HG03175 (cell line): ENCODE measurements around the gene MAPK9.

Experiments
- ATAC-seq: cut with Tn5 transposase; IDR thresholded peaks from one replicate; pipeline ENCODE4 v1.9.1; 2021; ENCODE audit warnings: mild to moderate bottlenecking, moderate library complexity; ENCODE audit not compliant: unreplicated experiment

The MAPK9 gene

DNA sequence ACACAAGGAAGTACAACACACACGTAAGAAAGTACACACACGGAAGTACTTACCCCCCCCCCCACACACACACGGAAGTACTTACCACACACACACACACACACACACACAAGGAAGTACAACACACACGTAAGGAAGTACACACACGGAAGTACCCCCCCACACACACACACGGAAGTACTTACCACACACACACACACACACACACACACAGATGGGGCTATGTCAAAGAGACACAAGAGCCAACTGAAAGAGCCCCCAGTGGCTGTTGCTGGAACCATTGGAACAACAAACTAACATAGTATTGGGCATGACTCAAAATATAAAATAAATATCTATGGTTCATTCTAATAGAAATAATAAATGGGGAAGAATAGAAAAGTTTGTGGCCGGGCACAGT lies 4.9 kb upstream of the MAPK9 start:
- ATAC-seq, result no peak

DNA sequence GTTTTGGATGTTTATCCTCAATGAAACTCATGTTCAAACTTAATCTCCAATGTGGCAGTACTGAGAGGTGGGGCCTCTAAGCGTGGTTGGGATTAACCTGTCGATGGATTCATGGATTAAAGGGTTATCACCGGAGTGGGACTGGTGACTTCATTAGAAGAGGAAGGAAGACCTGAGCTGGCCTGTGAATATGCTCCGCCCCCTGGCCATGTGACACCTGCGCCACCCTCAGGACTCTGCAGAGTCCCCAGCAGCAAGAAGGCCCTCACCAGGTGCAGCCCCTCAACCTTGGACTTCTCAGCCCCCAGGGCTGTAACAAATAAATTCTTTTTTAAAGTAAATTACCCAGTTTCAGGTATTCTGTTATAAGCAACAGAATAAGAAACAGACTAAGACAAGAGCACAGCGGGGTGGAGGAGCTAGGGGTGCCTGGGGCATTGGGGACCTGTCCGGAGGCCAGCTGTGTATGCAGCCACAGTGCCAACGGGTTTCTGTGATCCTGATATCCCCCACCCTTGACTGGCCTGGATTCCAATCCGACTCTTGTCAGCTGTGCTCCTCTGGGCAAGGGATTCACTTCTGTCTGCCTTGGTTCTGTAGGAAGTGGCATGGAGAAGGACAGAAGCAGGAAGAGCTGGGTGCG lies 3.2 kb upstream of the MAPK9 start:
- ATAC-seq, result no peak

DNA sequence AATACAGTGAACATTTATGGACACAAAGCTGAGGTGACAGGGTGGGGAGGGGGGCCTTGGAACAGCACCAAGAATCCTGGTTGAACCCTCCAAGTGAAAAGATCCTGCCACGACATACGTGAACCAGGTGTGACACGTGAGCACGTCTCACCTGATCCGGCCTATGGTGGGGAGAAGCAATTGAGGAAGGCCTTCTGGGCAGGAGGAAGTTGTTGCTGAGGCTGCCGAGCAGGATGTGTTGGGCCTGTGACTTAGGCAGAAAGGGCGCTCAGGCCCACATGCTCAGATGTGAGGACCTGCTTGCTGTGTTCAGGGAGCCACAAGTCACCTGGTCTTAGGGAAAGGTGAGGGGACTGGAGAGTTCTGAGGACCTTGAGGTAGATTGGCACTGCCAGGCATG lies 2.5 kb upstream of the MAPK9 start:
- ATAC-seq, result no peak

DNA sequence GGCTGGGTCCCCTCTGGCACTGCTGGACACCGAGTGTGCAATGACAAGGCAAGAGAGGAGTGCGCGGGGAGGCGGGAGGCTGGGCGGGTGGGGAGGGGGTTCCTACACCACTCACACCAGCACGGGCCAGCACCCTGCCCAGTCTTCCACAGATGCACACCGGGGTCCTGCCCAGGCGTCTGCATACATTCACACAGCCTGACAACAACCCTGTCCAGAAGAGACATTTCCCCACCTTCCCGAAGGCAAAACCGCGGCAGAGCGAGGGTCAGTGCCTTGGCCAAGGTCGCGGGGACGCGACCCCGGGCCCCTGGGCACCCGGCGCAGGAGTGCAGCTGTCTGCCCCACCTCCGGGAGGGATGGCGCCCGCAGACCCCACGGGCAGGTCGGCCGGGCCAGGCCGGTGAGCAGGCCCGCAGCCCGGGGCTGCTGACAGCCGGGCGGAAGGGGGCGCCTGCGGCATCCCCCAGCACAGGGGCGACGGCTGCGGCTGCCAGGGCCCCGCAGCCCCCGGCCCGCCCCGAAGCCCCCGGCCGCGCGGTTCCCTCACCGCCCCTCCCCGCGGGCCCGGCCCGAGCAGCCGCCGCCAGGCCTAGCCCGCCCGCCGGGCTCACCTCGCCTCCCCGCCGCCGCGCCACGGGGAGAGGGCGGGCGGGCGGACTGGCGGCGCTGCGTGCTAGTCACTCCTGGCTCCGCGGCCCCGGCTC lies 496 bp downstream of the MAPK9 start:
- ATAC-seq, result peak; percentile 31

DNA sequence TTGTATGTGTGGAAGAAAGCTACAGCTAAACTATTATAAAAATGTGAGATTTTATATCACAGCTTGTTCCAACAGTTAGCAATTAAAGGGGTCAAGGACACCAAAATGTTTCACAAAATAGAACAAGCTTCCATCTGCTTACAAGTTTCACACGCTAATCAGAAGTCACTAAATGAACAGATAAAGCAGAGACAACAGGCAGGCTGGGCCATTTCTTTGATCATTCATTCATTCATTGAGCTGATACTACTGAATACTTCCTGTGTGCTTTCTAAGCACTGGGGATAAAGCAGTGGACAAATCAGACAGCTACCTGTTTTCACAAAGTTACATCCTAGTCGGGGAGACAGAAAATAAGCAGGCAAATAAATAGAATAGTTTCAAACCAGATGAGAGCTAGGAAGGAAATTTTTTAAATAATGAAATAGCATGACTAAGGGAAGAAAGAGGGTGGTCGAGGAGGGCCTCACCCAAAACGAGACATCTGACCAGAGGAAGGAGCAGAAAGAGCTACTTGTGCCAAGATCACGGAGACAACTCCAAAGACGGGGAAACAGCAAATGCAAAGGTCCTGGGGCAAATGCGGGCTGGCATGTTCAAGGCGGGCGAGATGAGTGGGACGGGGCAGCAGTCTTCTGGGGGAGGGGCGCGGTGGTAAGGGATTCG lies 1.2 kb downstream of the MAPK9 start:
- ATAC-seq, result no peak

DNA sequence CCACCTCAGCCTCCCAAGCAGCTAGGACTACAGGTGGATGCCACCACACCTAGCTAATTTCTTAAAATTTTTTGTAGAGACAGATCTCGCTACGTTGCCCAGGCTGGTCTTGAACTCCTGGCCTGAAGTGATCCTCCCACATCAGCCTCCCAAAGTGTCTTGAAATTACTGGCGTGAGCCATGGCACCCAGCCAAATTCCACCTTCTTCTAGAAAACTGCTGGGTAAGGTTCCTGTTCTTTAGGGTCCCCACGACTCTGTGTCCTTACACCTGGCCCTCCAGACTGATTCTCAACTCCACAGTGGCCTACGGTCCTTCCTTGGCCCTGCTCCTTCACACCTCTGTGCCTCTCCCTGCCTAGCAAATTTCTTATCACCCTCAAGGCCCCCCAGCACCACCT lies 1.9 kb downstream of the MAPK9 start:
- ATAC-seq, result no peak

DNA sequence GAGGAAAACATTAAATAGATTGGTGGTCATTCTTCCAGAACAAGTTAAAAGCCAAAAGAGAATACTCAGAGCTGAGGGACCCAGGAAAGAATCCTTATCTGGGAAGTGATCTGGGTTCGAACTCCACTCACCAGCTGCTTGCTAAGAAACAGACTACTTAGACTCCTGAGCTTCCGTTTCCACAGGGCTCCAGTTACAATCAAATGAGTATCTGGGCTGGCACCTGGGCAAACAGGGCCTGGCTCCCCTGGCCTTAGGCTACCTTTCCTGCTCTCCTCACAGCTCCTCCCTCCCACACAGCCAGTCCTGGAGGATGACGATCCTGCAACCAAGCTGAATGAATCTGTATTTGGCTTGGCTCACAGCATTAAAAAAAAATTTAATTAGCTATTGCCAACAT lies 2.5 kb downstream of the MAPK9 start:
- no peak for ATAC-seq

DNA sequence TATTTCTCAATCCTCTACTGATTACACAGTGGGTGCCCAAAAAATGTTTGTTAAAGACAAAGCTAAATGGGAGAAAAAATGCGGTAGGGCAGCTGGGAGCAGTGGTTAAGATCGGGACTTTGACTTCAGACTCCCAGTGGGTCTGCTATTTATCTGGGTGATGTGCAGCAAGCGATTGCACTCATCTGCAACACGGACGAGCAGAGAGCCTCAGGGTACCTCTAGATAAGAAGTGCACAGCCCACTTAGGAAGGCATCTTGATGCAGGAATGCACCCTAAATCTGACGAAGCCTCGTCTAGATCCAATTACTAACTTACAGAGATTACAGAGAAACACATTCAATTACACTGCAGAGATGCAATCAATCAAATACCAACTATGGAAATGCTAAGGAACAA lies 4.0 kb downstream of the MAPK9 start:
- ATAC-seq, result no peak

DNA sequence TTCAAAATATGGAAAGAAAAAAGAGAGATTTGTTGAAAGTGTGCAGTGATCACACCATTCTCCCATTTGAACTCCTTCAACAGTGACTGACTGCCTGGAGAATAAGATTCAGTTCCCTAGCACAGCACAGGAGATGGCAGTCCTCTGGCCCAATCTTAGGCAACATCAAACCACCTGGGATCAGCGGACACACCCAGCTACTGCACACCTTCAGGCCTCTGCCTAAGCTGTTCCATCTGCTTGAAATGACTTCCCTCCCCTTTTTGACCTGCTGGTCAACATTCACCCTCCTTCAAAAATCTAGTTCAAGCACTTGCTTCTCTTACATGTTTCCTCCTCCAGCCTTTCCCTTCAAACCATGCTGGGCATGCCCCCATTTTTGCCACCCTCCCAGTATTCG lies 4.5 kb downstream of the MAPK9 start:
- no peak for ATAC-seq

DNA sequence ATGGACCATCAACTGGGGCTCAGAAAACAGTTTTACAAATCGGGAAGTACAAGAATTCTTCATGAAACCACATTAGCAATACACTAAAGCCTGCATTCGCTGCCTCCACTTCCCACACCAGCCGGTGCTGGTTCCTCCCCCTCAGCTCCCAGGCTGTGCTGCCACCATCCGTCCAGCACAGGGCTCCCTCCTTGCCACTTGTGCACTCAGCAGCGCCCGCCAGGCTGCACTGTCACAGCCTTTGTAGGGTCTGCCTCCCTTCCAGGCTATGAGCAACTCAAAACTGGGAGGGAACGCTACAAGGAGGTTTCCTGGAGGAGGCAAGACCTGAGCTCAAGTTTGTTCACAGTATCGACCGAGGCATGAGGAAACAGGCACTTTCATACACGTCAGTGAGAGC lies 7.7 kb downstream of the MAPK9 start:
- ATAC-seq, result no peak

DNA sequence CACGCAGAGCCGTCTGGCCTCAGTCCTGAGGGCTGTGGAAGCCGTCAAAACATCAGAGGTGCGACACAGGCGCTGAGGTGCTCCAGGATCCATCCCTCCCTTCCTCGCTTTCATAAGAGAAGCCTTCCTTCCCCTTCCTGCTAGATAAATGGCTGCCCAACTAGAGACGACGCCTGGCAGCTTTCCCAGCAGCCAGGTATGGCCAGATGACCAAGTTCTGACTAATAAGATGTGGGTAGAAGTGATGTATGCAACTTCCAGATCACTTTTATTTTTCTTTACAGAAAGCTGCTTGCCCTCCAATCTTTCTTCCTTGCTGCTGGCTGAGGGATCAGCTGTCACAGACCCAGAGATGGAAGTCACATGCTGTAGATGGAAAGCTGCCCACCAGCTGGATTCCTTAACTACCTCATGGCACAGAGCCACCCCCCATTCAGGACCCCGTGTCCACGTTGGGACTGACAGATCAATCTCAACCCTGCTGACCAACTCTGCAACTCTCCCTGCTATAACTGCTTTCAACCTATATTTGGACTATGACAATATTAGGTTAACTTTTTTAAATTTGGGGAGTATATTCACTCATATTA lies 8.8 kb downstream of the MAPK9 start:
- ATAC-seq, result no peak

DNA sequence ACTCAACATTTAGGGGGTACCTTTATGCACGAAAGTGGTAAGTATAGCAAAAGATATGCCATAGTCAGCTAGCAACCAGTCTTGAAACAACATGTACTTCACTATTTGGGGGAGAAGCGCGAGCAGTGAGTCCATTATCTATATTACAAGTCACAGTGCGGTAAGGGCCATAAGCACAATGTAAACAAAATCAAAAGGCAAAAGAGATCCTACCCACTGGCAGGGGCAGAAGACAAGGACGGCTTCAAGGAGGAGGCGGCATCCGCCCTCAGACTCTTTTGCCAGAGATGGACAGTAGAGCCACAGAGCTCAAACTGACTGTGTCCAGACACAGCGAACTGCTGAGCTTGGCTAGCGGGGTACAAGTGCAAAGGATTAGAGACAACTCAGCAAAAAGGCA lies 9.6 kb downstream of the MAPK9 start:
- no peak for ATAC-seq

DNA sequence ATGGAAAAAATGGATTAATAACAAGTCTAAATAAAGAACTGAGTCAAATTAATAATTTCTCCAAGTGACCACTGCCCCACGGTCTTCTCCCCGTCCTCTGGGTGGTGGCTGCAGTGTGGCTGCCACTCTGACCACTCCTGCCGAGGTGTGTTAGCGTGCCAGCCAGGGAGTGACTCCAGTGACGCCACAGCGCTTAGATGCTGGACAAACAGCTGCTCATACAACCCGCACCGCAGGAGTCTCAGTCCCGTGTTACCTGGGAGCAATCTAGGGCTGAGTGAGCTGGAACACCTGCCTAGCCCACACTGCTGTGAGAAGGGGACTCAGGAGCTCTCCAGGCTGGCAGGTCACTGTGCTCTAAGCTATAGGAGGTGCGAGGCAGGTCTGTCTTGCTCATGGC lies 10.2 kb downstream of the MAPK9 start:
- no peak for ATAC-seq

DNA sequence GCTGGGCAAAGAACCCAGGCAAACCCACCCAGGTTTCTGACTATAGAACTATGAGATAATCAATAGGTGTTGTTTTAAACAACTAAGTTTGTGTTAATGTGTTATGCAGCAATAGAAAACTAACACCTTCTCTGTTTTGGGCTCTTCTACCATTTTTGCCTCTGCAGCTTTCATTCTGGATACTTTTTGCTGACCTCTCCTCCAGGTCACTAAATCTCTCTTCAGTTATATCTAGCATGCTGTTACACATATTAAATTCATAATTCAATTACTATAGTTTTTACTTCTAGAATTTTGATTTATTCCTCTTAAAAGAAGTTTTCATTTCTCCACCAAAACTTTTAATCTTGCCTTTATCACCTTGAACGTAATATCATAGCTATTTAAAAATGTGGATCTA lies 17.2 kb downstream of the MAPK9 start:
- ATAC-seq, result no peak

DNA sequence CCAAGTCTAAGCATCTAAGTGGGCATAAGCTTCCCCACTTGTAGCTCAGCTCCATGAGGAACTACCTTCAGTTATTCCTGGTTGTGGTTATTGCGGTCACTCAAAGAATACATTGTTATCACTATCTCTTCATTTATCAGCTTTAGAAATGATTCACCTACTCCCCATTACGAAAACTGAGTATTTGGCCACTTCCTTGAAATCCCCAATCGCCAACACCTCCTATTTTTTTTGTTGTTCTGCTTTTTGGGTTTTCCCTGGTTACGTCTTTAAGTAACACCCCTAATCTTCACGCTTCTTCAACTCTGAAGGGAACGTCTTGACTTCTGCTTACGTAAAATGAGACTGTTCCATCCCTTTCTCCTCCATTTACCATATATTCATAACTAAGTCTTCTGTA lies 20.7 kb downstream of the MAPK9 start:
- no peak for ATAC-seq

DNA sequence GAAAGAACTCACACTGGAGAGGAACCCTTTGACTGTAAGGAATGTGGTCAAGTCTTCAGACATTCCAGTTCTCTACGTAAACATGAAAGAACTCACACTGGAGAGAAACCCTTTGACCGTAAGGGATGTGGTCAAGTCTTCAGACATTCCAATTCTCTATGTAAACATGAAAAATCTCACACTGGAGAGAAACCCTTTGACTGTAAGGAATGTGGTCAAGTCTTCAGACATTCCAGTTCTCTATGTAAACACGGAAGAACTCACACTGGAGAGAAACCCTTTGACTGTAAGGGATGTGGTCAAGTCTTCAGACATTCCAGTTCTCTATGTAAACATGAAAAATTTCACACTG lies 32.6 kb downstream of the MAPK9 start:
- ATAC-seq, result no peak

DNA sequence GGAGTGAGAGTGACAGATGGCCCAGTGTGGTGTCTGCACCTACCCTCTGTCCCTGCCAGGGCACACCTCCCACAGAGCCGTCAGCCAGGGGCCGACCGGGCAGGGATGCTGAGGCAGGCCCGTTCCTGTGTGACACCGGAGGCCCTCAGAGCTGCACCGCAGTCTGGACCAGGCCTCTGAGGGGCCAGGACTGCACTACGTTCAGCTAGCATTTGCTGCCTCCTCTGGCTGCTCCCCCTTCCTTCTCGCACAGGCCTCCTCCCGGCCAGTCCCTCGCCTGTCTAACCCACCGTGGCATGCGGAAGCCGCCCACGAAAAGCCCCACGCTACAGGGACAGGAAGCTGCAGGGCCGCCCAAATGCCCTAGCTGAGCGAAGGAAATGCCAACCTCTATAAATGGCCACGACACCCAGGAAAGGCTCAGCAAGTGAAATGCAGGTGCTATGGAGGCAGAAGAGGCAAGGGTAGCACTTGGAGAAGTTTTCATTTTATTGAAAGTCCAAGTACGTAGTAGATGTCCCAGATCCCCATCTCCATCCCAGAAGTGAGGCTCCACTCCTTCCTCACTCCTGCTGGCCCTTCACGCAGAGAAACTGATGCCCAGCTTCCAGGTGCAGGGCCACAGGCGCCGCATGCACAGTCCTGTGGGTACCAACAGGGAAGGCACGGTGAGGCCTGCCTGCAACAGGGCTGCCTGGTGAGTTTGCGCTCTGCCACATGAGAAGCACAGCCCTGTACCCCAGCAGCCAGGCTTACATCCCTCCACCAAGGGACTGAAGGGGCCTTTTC lies 38.7 kb downstream of the MAPK9 start:
- no peak for ATAC-seq

DNA sequence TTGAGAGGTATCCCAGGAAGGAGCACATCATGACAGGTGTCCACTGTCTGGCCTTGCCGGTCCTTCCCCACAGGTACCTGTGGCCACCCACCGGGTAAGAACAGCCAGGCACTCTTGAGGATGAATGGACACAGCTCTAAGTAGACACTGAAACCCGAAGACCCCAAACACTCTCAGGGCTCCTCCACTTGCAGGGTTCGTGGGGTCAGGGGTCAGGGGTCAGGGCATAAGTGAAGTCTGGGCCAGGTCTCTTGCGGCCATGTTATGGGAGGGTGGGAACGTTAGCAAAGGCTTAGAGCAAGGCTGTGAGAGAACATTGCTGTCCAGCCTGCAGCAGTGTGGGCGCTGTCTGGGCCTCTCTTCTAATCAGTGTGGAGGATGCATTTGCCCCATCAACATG lies 40.0 kb downstream of the MAPK9 start:
- no peak for ATAC-seq

DNA sequence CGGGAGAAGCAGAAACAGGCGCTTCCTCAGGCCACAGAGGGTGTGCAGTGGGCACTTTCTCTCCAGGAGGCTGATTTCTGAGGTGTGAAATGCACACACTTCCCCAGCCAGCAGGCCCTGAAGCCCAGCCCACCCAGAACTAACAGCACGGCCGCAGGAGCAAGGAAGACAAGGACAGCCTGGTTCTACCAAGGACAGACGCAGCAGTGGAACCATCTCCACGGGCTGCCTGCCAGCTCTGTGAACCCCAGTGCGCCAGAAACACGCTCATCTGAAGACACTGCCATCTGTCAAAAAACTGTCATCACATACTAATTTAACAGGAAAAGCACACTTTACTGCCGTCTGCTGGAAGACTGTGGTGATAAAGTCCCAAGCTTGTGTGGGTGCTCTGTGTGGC lies 40.7 kb downstream of the MAPK9 start:
- ATAC-seq, result no peak

DNA sequence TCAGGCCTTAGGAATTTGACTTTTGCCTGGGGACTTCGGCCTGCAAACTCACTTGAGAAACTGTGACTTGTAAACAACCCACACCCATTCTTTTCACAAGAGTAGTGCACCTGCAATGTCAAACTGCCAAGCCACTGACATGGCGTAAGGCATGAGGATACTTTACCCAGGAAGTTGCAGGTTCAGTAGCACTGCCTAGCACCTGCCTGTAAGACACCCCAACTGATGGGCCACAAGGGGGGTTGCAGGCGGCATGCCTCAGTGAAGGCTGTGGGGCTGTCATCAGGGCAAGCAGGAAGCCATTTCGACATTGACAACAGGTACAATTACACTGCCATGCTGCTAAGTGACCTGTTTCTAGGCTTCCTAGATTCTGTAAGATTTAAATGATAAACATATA lies 41.6 kb downstream of the MAPK9 start:
- ATAC-seq, result no peak

DNA sequence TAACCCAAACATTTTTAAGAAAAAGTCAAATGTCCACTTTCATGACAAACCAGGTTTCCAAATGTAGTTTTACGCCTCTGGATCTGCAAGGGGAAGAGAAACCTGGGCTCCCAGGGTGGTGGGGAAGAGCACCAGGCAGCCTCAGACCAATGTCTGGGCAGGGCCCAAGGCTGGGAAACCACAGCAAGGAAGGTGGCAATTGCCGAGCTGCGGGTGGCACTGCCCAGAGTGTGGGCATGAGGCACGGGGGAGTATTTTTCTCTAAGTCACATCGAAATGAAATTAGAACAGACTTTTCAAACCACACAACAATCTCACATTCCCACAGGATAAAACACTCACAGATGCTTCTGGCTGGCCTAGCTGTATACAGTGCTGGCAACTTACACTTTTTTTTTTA lies 50.3 kb downstream of the MAPK9 start:
- ATAC-seq, result no peak
